SK-N-SH (cell line): ENCODE measurements around the gene SMPDL3A. TPM values are rescaled to one million over a fixed set of nuclear protein-coding genes. Genes with fewer than 3 reads are reported as not detected.

Experiments
- CTCF ChIA-PET: fragments of 300-600, 350-600 bp; formaldehyde crosslinking; extraction: SDS; loops from one replicate; lab custom pipeline; 2021; lab: Yijun Ruan, JAX
- POLR2A ChIA-PET: fragments of 350-600 bp; sonication (Branson Sonifier 250); formaldehyde crosslinking; extraction: SDS; loops from one replicate; lab custom pipeline; 2020; ENCODE audit warnings: antibody characterized with exemption, inconsistent platforms; lab: Yijun Ruan, JAX
- DNase-seq: peaks from one replicate; pipeline ENCODE4 v3.0.0; 2012
- H2AFZ ChIP-seq: fragments of 200-600 bp; sonication (generic); 2 replicates; pipeline ENCODE4 v1.8.1; 2016; ENCODE audit warnings: antibody characterized with exemption, mild to moderate bottlenecking, low read depth
- H3F3A ChIP-seq: fragments of 200-600 bp; sonication (generic); replicated peaks from 2 replicates; pipeline ENCODE3; 2016; ENCODE audit warnings: antibody characterized with exemption, mild to moderate bottlenecking; ENCODE audit not compliant: insufficient read depth
- H3K27ac ChIP-seq, 2 experiments: fragments of 200-500 bp in 1 of 2; fragments of 200-600 bp in 1 of 2; sonication (Bioruptor generic) in 1 of 2; sonication (generic), shearing (Covaris generic) in 1 of 2; 2 replicates each; pipeline versions ENCODE4 v1.5.1 to v1.6.1; 2014 to 2016; ENCODE audit warnings: low read depth in 2 of 2, inconsistent platforms in 1 of 2, low read length in 1 of 2, mild to moderate bottlenecking in 1 of 2, mixed read lengths in 1 of 2
- H3K27me3 ChIP-seq: fragments of 200-600 bp; sonication (generic), shearing (Covaris generic); 2 replicates; pipeline ENCODE4 v1.6.1; 2016; ENCODE audit warnings: mixed run types; ENCODE audit not compliant: insufficient read depth
- H3K36me3 ChIP-seq, 2 experiments: fragments of 200-500 bp in 1 of 2; fragments of 200-600 bp in 1 of 2; sonication (Bioruptor generic) in 1 of 2; sonication (generic) in 1 of 2; replicated peaks in 1 of 2; 2 replicates each; pipeline versions ENCODE3 to v1.5.1; 2014 to 2016; ENCODE audit warnings: low read length in 1 of 2, mild to moderate bottlenecking in 1 of 2; ENCODE audit not compliant: insufficient read depth in 2 of 2, control insufficient read depth in 1 of 2
- H3K4me1 ChIP-seq, 2 experiments: fragments of 200-500 bp in 1 of 2; fragments of 200-600 bp in 1 of 2; sonication (Bioruptor generic) in 1 of 2; sonication (generic), shearing (Covaris generic) in 1 of 2; 2 replicates each; pipeline versions ENCODE4 v1.5.1 to v1.6.1; 2014 to 2016; ENCODE audit warnings: low read depth in 1 of 2, low read length in 1 of 2, mixed run types in 1 of 2; ENCODE audit not compliant: insufficient read depth in 2 of 2, control insufficient read depth in 1 of 2
- H3K4me2 ChIP-seq: fragments of 200-600 bp; sonication (generic), shearing (Covaris generic); 2 replicates; pipeline ENCODE4 v1.6.1; 2017; ENCODE audit warnings: mixed run types
- H3K4me3 ChIP-seq, 2 experiments: fragments of 200-500 bp in 1 of 2; fragments of 200-600 bp in 1 of 2; sonication (Bioruptor generic) in 1 of 2; sonication (generic), shearing (Covaris generic) in 1 of 2; 2 replicates each; pipeline versions ENCODE4 v1.5.1 to v1.8.1; 2014 to 2016; ENCODE audit warnings: low read depth in 2 of 2, inconsistent platforms in 1 of 2, low read length in 1 of 2, mild to moderate bottlenecking in 1 of 2, mixed read lengths in 1 of 2, moderate library complexity in 1 of 2
- H3K79me2 ChIP-seq: fragments of 200-600 bp; sonication (generic); 2 replicates; pipeline ENCODE4 v1.8.1; 2017; ENCODE audit warnings: mild to moderate bottlenecking; ENCODE audit not compliant: insufficient read depth
- H3K9ac ChIP-seq: fragments of 200-600 bp; sonication (generic); 2 replicates; pipeline ENCODE4 v1.6.1; 2017; ENCODE audit warnings: mixed run types
- H3K9me2 ChIP-seq: fragments of 200-600 bp; sonication (generic); 2 replicates; pipeline ENCODE4 v1.6.1; 2017; ENCODE audit warnings: mixed run types
- H3K9me3 ChIP-seq: fragments of 200-600 bp; sonication (generic); 2 replicates; pipeline ENCODE4 v1.6.1; 2017; ENCODE audit warnings: mixed run types, mild to moderate bottlenecking, moderate library complexity
- H4K20me1 ChIP-seq: fragments of 200-600 bp; sonication (generic); 2 replicates; pipeline ENCODE4 v1.6.1; 2017; ENCODE audit warnings: mild to moderate bottlenecking, mixed run types; ENCODE audit not compliant: insufficient read depth
- CHD2 ChIP-seq: fragments of 150-350 bp; IDR thresholded peaks from 2 replicates; pipeline ENCODE4 v1.6.1; 2018; ENCODE audit warnings: low read length; ENCODE audit not compliant: partially characterized antibody
- RFX5 ChIP-seq: IDR thresholded peaks from 2 replicates; pipeline ENCODE4 v1.6.1; 2012; ENCODE audit warnings: mild to moderate bottlenecking, improper control_type of control experiment, low read length
- SMC3 ChIP-seq: IDR thresholded peaks from 2 replicates; pipeline ENCODE4 v1.6.1; 2012; ENCODE audit warnings: low read depth, low read length, improper control_type of control experiment
- ZBTB33 ChIP-seq: IDR thresholded peaks from 2 replicates; pipeline ENCODE4 v1.4.0; 2012; ENCODE audit warnings: low read depth, borderline replicate concordance
- WGBS: methylation state at CpG from one replicate; pipeline ENCODE4 v1.1.6; 2017; ENCODE audit warnings: low lambda C conversion rate; 5-methylcytosine and 5-hydroxymethylcytosine counted together
- polyA plus RNA-seq, 3 experiments: library from polyadenylated mRNA; depleted of rRNA; stranded (reverse); fragments of >200 nt; gene quantifications; 2 replicates each; pipeline ENCODE4 v1.2.3, GENCODE V29; 2012
- TF ChIP-seq, protein P1 (sequence below): fragments of 150-350 bp; IDR thresholded peaks from 2 replicates; pipeline ENCODE4 v1.6.1; 2016; ENCODE audit warnings: mild to moderate bottlenecking, low read depth, low read length
- TF ChIP-seq, protein P2 (sequence below): fragments of 200-600 bp; sonication (generic); IDR thresholded peaks from 2 replicates; pipeline ENCODE4 v1.6.1; 2017; ENCODE audit warnings: antibody characterized with exemption, mild to moderate bottlenecking, moderate library complexity
- TF ChIP-seq, protein P3 (sequence below): IDR thresholded peaks from 2 replicates; pipeline ENCODE4 v1.6.1; 2012; ENCODE audit warnings: mild to moderate bottlenecking, low read depth, low read length, moderate library complexity

The SMPDL3A gene
- polyA plus RNA-seq, 1 of the 3 experiments (the other 2 are of a cell fraction) = 2.0 TPM

GRCh38 chr6:122785891-122786290, 3.2 kb upstream of the SMPDL3A start:
- H3K4me3 ChIP-seq = no peak overlapping the region
- POLR2A ChIA-PET = no interaction called here

More at GRCh38 chr6:122785891-122786290, 3.2 kb upstream of the SMPDL3A start:
- H3K4me1 ChIP-seq = peaks cover 0 to 9% of the 10 kb centered on the region in 2 experiments; a peak in 1 of 4 replicates
- H3F3A ChIP-seq = no peaks in the 10 kb centered on the region
- no peak overlapping the region for H2AFZ ChIP-seq
- H4K20me1 ChIP-seq = no peaks in the 10 kb centered on the region
- H3K79me2 ChIP-seq = no peaks in the 10 kb centered on the region
- TF ChIP-seq, protein P1, sequence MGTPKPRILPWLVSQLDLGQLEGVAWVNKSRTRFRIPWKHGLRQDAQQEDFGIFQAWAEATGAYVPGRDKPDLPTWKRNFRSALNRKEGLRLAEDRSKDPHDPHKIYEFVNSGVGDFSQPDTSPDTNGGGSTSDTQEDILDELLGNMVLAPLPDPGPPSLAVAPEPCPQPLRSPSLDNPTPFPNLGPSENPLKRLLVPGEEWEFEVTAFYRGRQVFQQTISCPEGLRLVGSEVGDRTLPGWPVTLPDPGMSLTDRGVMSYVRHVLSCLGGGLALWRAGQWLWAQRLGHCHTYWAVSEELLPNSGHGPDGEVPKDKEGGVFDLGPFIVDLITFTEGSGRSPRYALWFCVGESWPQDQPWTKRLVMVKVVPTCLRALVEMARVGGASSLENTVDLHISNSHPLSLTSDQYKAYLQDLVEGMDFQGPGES = no peak
- TF ChIP-seq, protein P2, sequence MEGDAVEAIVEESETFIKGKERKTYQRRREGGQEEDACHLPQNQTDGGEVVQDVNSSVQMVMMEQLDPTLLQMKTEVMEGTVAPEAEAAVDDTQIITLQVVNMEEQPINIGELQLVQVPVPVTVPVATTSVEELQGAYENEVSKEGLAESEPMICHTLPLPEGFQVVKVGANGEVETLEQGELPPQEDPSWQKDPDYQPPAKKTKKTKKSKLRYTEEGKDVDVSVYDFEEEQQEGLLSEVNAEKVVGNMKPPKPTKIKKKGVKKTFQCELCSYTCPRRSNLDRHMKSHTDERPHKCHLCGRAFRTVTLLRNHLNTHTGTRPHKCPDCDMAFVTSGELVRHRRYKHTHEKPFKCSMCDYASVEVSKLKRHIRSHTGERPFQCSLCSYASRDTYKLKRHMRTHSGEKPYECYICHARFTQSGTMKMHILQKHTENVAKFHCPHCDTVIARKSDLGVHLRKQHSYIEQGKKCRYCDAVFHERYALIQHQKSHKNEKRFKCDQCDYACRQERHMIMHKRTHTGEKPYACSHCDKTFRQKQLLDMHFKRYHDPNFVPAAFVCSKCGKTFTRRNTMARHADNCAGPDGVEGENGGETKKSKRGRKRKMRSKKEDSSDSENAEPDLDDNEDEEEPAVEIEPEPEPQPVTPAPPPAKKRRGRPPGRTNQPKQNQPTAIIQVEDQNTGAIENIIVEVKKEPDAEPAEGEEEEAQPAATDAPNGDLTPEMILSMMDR = no peak
- TF ChIP-seq SMC3 (no peak), ZBTB33 (no peak), RFX5 (no peak), CHD2 (no peak)
- TF ChIP-seq, protein P3, sequence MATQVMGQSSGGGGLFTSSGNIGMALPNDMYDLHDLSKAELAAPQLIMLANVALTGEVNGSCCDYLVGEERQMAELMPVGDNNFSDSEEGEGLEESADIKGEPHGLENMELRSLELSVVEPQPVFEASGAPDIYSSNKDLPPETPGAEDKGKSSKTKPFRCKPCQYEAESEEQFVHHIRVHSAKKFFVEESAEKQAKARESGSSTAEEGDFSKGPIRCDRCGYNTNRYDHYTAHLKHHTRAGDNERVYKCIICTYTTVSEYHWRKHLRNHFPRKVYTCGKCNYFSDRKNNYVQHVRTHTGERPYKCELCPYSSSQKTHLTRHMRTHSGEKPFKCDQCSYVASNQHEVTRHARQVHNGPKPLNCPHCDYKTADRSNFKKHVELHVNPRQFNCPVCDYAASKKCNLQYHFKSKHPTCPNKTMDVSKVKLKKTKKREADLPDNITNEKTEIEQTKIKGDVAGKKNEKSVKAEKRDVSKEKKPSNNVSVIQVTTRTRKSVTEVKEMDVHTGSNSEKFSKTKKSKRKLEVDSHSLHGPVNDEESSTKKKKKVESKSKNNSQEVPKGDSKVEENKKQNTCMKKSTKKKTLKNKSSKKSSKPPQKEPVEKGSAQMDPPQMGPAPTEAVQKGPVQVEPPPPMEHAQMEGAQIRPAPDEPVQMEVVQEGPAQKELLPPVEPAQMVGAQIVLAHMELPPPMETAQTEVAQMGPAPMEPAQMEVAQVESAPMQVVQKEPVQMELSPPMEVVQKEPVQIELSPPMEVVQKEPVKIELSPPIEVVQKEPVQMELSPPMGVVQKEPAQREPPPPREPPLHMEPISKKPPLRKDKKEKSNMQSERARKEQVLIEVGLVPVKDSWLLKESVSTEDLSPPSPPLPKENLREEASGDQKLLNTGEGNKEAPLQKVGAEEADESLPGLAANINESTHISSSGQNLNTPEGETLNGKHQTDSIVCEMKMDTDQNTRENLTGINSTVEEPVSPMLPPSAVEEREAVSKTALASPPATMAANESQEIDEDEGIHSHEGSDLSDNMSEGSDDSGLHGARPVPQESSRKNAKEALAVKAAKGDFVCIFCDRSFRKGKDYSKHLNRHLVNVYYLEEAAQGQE = no peak
- TF ChIP-seq, all 33 proteins: peak for 0
- Histone ChIP-seq H3K27ac (no peak overlapping the region), H3K9me2 (no peaks in the 10 kb centered on the region), H3K9ac (no peak overlapping the region), H3K36me3 (no peaks in the 10 kb centered on the region), H3K9me3 (no peaks in the 10 kb centered on the region), H3K27me3 (peaks cover 40% of the 10 kb centered on the region), H3K4me2 (no peak overlapping the region)
- no peak for DNase-seq
- 47% methylated on average over 1 of the region's 1 CpG for WGBS
- CTCF ChIA-PET = interaction anchor here (1.2 to 1.9 kb wide), 2 partner anchors 11 to 53 kb away, joined by 3 to 5 read pairs; no protein-coding TSS in a partner anchor
